HUDEP-2 (cell line): ENCODE data around the gene RIPOR1.

Experiments used
- DNase-seq, 76 experiments: peaks; one replicate each; lab custom pipeline; 2025; ENCODE audit not compliant: unreplicated experiment in 76 of 76; lab: John Stamatoyannopoulos, UW

Gene RIPOR1

DNA sequence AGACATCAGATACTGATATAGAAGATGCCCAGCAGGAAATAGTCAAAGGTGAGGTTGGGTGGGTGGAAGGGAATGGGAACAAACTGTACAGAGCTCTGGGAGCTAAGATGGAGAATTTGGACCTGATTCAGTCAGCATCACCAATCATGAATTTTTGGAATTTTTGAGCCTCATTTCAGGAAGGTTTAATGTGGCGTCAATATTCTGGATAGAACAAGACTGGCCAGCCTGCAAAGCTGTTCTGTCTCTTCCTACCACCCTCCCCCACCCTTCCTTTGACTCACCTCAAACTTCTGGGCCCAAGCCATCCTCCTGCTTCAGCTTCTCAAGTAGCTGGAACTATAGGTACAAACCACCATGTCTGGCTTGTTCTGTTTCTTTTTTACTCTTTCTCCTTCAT lies 66.3 kb downstream of the RIPOR1 start:
- peak in 2 of 76 experiments; percentile 2 to 10 for DNase-seq
